Caco-2 (cell line): ENCODE results near the gene LYPD1. TPM values are rescaled to one million over a fixed set of nuclear protein-coding genes. Genes with fewer than 3 reads are reported as not detected.

Experiments
- BruUV-seq: library from RNA; stranded (reverse); fragments of 400-500 nt; replicated peaks from 2 replicates; lab custom pipeline; 2021; lab: Mats Ljungman, UMichigan
- CTCF ChIA-PET: fragments of 300-600 bp; sonication (Branson Sonifier 250); formaldehyde crosslinking; loops from one replicate; lab custom pipeline; 2022; ENCODE audit warnings: antibody characterized with exemption; lab: Charles Lee
- POLR2A ChIA-PET: fragments of 300-600 bp; sonication (Branson Sonifier 250); formaldehyde crosslinking; loops from one replicate; lab custom pipeline; 2022; ENCODE audit warnings: antibody characterized with exemption; lab: Charles Lee
- DNase-seq, 2 experiments: peaks; one replicate each; pipeline versions ENCODE4 v3.0.0 to v3.0.0-alpha.2; 2020 to 2022
- H3K27me3 ChIP-seq: replicated peaks from 2 replicates; pipeline ENCODE4 v1.6.0; 2011; ENCODE audit warnings: low read length; ENCODE audit not compliant: control insufficient read depth, insufficient read depth
- H3K36me3 ChIP-seq: 2 replicates; pipeline ENCODE4 v1.5.1; 2011; ENCODE audit warnings: low read length; ENCODE audit not compliant: control insufficient read depth, insufficient read depth
- H3K4me1 ChIP-seq: fragments of 250-450 bp; sonication (Bioruptor Pico); 2 replicates; pipeline ENCODE4 v1.5.1; 2020; ENCODE audit warnings: mild to moderate bottlenecking
- H3K4me3 ChIP-seq: 2 replicates; pipeline ENCODE4 v1.5.1; 2011; ENCODE audit warnings: low read depth, mild to moderate bottlenecking, control low read depth, low read length
- H3K9me3 ChIP-seq: fragments of 250-450 bp; sonication (Bioruptor Pico); 2 replicates; pipeline ENCODE4 v1.5.1; 2020; ENCODE audit warnings: mild to moderate bottlenecking, moderate library complexity
- H3K27ac Mint-ChIP-seq: one replicate; pipeline ENCODE4 v1.8.0; 2022; ENCODE audit warnings: mixed read lengths; ENCODE audit not compliant: unreplicated experiment
- H3K27me3 Mint-ChIP-seq: one replicate; pipeline ENCODE4 v1.8.0; 2022; ENCODE audit warnings: mixed read lengths; ENCODE audit not compliant: insufficient read depth, unreplicated experiment
- H3K36me3 Mint-ChIP-seq: one replicate; pipeline ENCODE4 v1.8.0; 2022; ENCODE audit warnings: mild to moderate bottlenecking, mixed read lengths; ENCODE audit not compliant: insufficient read depth, unreplicated experiment
- H3K4me1 Mint-ChIP-seq: one replicate; pipeline ENCODE4 v1.8.0; 2022; ENCODE audit warnings: low read depth, mixed read lengths; ENCODE audit not compliant: unreplicated experiment
- H3K4me3 Mint-ChIP-seq: one replicate; pipeline ENCODE4 v1.8.0; 2022; ENCODE audit warnings: mild to moderate bottlenecking, moderate library complexity, mixed read lengths; ENCODE audit not compliant: unreplicated experiment
- H3K9me3 Mint-ChIP-seq: one replicate; pipeline ENCODE4 v1.8.0; 2022; ENCODE audit warnings: mixed read lengths; ENCODE audit not compliant: unreplicated experiment
- CTCF ChIP-seq, 2 experiments: fragments of 200-600 bp in 1 of 2; IDR thresholded peaks; 1 replicate in 1 of 2; 2 replicates in 1 of 2; pipeline versions ENCODE4 v1.5.1 to v1.8.0; 2011 to 2022; ENCODE audit warnings: antibody characterized with exemption in 1 of 2, control low read depth in 1 of 2, inconsistent platforms in 1 of 2, low read depth in 1 of 2, low read length in 1 of 2, mild to moderate bottlenecking in 1 of 2, moderate library complexity in 1 of 2; ENCODE audit not compliant: insufficient read depth in 1 of 2, severe bottlenecking in 1 of 2, unreplicated experiment in 1 of 2
- intact Hi-C: fragments of 100-400 bp; cut with micrococcal nuclease; formaldehyde crosslinking; loops from one replicate; pipeline ENCODE4 v1.10.0; 2022; ENCODE audit not compliant: unreplicated experiment
- total RNA-seq: library from RNA; stranded (reverse); gene quantifications from 2 replicates; pipeline ENCODE4 v1.2.3, GENCODE V29; 2022

The LYPD1 gene
- total RNA-seq, 1 experiment from 2014 or later = 15.8 TPM

- no peak for DNase-seq
- H3K27me3 Mint-ChIP-seq = no peaks in the 10 kb centered on the region
- H3K4me3 Mint-ChIP-seq = no peak overlapping the region
- CTCF ChIA-PET = no interaction called here
- peaks cover under 1% of the 10 kb centered on the region for H3K9me3 Mint-ChIP-seq
- no TSS peak for BruUV-seq
- TF ChIP-seq CTCF (IDR thresholded peaks at IDR 0.05; ENCODE audit: insufficient read depth in 1 of 2, low read depth in 1 of 2, low read length in 1 of 2, severe bottlenecking in 1 of 2, unreplicated experiment in 1 of 2) = no peak
- H3K36me3 Mint-ChIP-seq = no peaks in the 10 kb centered on the region
- H3K4me1 ChIP-seq = peaks cover 19% of the 10 kb centered on the region
- H3K9me3 ChIP-seq = 0 out of 2 replicates have a peak, but pooled peaks cover 3% of the 10 kb centered on the region
- H3K27ac Mint-ChIP-seq = no peak overlapping the region
- POLR2A ChIA-PET = no interaction called here
- no peaks in the 10 kb centered on the region for H3K27me3 ChIP-seq
- H3K4me1 Mint-ChIP-seq = peaks cover 17% of the 10 kb centered on the region
- intact Hi-C loops = no loop called here
- H3K4me3 ChIP-seq = no peak overlapping the region
- H3K36me3 ChIP-seq = no peaks in the 10 kb centered on the region; the same call in 1 of the 2 replicates
Observed at GRCh38 chr2:132595693-132596092, 74.3 kb downstream of the LYPD1 start.

- Histone ChIP-seq H3K4me1 (peaks cover 21% of the 10 kb centered on the region), H3K36me3 (no peaks in the 10 kb centered on the region; the same call in 1 of the 2 replicates), H3K4me3 (no peak overlapping the region), H3K9me3 (0 out of 2 replicates have a peak, but pooled peaks cover 3% of the 10 kb centered on the region), H3K27me3 (no peaks in the 10 kb centered on the region)
- DNase-seq = no peak
- no peak overlapping the region for H3K27ac Mint-ChIP-seq
- no peaks in the 10 kb centered on the region for H3K27me3 Mint-ChIP-seq
- intact Hi-C loops = no loop called here
- BruUV-seq = no TSS peak
- no peak for TF ChIP-seq CTCF (IDR thresholded peaks at IDR 0.05; ENCODE audit: insufficient read depth in 1 of 2, low read depth in 1 of 2, low read length in 1 of 2, severe bottlenecking in 1 of 2, unreplicated experiment in 1 of 2)
- H3K4me3 Mint-ChIP-seq = no peak overlapping the region
- peaks cover 22% of the 10 kb centered on the region for H3K4me1 Mint-ChIP-seq
- POLR2A ChIA-PET = no interaction called here
- peaks cover 6% of the 10 kb centered on the region for H3K9me3 Mint-ChIP-seq
- CTCF ChIA-PET = no interaction called here
- no peaks in the 10 kb centered on the region for H3K36me3 Mint-ChIP-seq
Observed at GRCh38 chr2:132595186-132595585, 74.8 kb downstream of the LYPD1 start.
